Measurements from ENCODE around the gene GALNT13. TPM values are rescaled to one million over a fixed set of nuclear protein-coding genes. Genes with fewer than 3 reads are reported as not detected.

GALNT13 gene
- total and polyA plus RNA-seq, 2 donors from 2014 or later, result 0.57 TPM; not detected in 1

GRCh38 chr2:154125891-154126290 is 254.2 kb downstream of the GALNT13 start:
- H3K9me3 ChIP-seq (ENCODE audit: control insufficient read depth in 2 of 3, insufficient read depth in 1 of 3, low read length in 3 of 3), result no peaks in the 10 kb centered on the region
- no peak overlapping the region for H3K27ac ChIP-seq (ENCODE audit: low read depth in 2 of 2, low read length in 2 of 2)
- no peak overlapping the region for H3K4me3 ChIP-seq (ENCODE audit: low read length in 3 of 3)
- intact Hi-C loops (cut with DNase I), result no loop called here
- no peak for TF ChIP-seq CTCF (IDR thresholded peaks at IDR 0.05; ENCODE audit: borderline replicate concordance, extremely low read depth, insufficient read depth)
- H3K36me3 ChIP-seq (ENCODE audit: control insufficient read depth in 2 of 3, insufficient read depth in 3 of 3, low read length in 3 of 3), result no peaks in the 10 kb centered on the region
- H3K4me1 ChIP-seq (ENCODE audit: control insufficient read depth in 2 of 3, insufficient read depth in 2 of 3, low read depth in 1 of 3, low read length in 3 of 3), result no peaks in the 10 kb centered on the region
- FAIRE-seq (no peak), DNase-seq (no peak)
- H3K27me3 ChIP-seq (ENCODE audit: control insufficient read depth, insufficient read depth, low read length), result no peaks in the 10 kb centered on the region
- no peak overlapping the region for H3K9ac ChIP-seq (ENCODE audit: low read length in 3 of 3)

- no peaks in the 10 kb centered on the region for H3K27me3 ChIP-seq (ENCODE audit: control insufficient read depth, insufficient read depth, low read length)
- intact Hi-C loops (cut with DNase I), result no loop called here
- DNase-seq (no peak), FAIRE-seq (no peak)
- no peaks in the 10 kb centered on the region for H3K4me1 ChIP-seq (ENCODE audit: control insufficient read depth in 2 of 3, insufficient read depth in 2 of 3, low read depth in 1 of 3, low read length in 3 of 3)
- H3K4me3 ChIP-seq (ENCODE audit: low read length in 3 of 3), result no peak overlapping the region
- TF ChIP-seq CTCF (IDR thresholded peaks at IDR 0.05; ENCODE audit: borderline replicate concordance, extremely low read depth, insufficient read depth), result no peak
- no peaks in the 10 kb centered on the region for H3K9me3 ChIP-seq (ENCODE audit: control insufficient read depth in 2 of 3, insufficient read depth in 1 of 3, low read length in 3 of 3)
- no peak overlapping the region for H3K27ac ChIP-seq (ENCODE audit: low read depth in 2 of 2, low read length in 2 of 2)
- no peaks in the 10 kb centered on the region for H3K36me3 ChIP-seq (ENCODE audit: control insufficient read depth in 2 of 3, insufficient read depth in 3 of 3, low read length in 3 of 3)
- H3K9ac ChIP-seq (ENCODE audit: low read length in 3 of 3), result no peak overlapping the region
Observed at GRCh38 chr2:154130821-154131220, 259.1 kb downstream of the GALNT13 start.

GRCh38 chr2:154132827-154133226 is 261.1 kb downstream of the GALNT13 start:
- no peak for FAIRE-seq
- Histone ChIP-seq H3K36me3 (ENCODE audit: control insufficient read depth in 2 of 3, insufficient read depth in 3 of 3, low read length in 3 of 3) (no peaks in the 10 kb centered on the region), H3K27ac (ENCODE audit: low read depth in 2 of 2, low read length in 2 of 2) (no peak overlapping the region), H3K27me3 (ENCODE audit: control insufficient read depth, insufficient read depth, low read length) (no peaks in the 10 kb centered on the region), H3K9me3 (ENCODE audit: control insufficient read depth in 2 of 3, insufficient read depth in 1 of 3, low read length in 3 of 3) (no peaks in the 10 kb centered on the region), H3K4me1 (ENCODE audit: control insufficient read depth in 2 of 3, insufficient read depth in 2 of 3, low read depth in 1 of 3, low read length in 3 of 3) (no peaks in the 10 kb centered on the region), H3K4me3 (ENCODE audit: low read length in 3 of 3) (no peak overlapping the region), H3K9ac (ENCODE audit: low read length in 3 of 3) (no peak overlapping the region)
- DNase-seq, result no peak
- no peak for TF ChIP-seq CTCF (IDR thresholded peaks at IDR 0.05; ENCODE audit: borderline replicate concordance, extremely low read depth, insufficient read depth)
- intact Hi-C loops (cut with DNase I), result no loop called here

GRCh38 chr2:154133823-154134222 is 262.1 kb downstream of the GALNT13 start:
- FAIRE-seq, result no peak
- Histone ChIP-seq H3K9me3 (ENCODE audit: control insufficient read depth in 2 of 3, insufficient read depth in 1 of 3, low read length in 3 of 3) (no peaks in the 10 kb centered on the region), H3K4me1 (ENCODE audit: control insufficient read depth in 2 of 3, insufficient read depth in 2 of 3, low read depth in 1 of 3, low read length in 3 of 3) (no peaks in the 10 kb centered on the region), H3K36me3 (ENCODE audit: control insufficient read depth in 2 of 3, insufficient read depth in 3 of 3, low read length in 3 of 3) (no peaks in the 10 kb centered on the region), H3K4me3 (ENCODE audit: low read length in 3 of 3) (no peak overlapping the region), H3K27ac (ENCODE audit: low read depth in 2 of 2, low read length in 2 of 2) (no peak overlapping the region), H3K9ac (ENCODE audit: low read length in 3 of 3) (no peak overlapping the region), H3K27me3 (ENCODE audit: control insufficient read depth, insufficient read depth, low read length) (no peaks in the 10 kb centered on the region)
- intact Hi-C loops (cut with DNase I), result no loop called here
- no peak for DNase-seq
- no peak for TF ChIP-seq CTCF (IDR thresholded peaks at IDR 0.05; ENCODE audit: borderline replicate concordance, extremely low read depth, insufficient read depth)
